Esophagus squamous epithelium (tissue), 5 donors: Measurements from ENCODE around the gene NAB1. TPM values are rescaled to one million over a fixed set of nuclear protein-coding genes. Genes with fewer than 3 reads are reported as not detected.

Experiments
- DNase-seq: peaks from one replicate; lab custom pipeline; 2025; lab: John Stamatoyannopoulos, UW
- H3K27ac ChIP-seq, 4 donors: fragments of 200-600 bp; sonication (generic); one replicate each; pipeline ENCODE4 v1.5.1; 2016 to 2019; ENCODE audit warnings: mild to moderate bottlenecking in 1 of 4
- H3K27me3 ChIP-seq, 4 donors: fragments of 200-600 bp; sonication (generic); 1 replicate in 3 of 4; 2 replicates in 1 of 4; pipeline versions ENCODE4 v1.5.1 to v1.6.0; 2017 to 2021; ENCODE audit warnings: antibody characterized with exemption in 1 of 4
- H3K36me3 ChIP-seq, 3 donors: fragments of 200-600 bp; sonication (generic); one replicate each; pipeline ENCODE4 v1.5.1; 2016 to 2019
- H3K4me1 ChIP-seq, 3 donors: fragments of 200-600 bp; sonication (generic); one replicate each; pipeline ENCODE4 v1.5.1; 2017 to 2019
- H3K4me3 ChIP-seq, 4 donors: fragments of 200-600 bp; sonication (generic); 1 replicate in 3 of 4; 2 replicates in 1 of 4; pipeline ENCODE4 v1.5.1; 2016 to 2019; ENCODE audit warnings: mild to moderate bottlenecking in 2 of 4, moderate library complexity in 1 of 4
- H3K9me3 ChIP-seq, 3 donors: fragments of 200-600 bp; sonication (generic); one replicate each; pipeline ENCODE4 v1.5.1; 2016 to 2019
- CTCF ChIP-seq, 6 experiments: fragments of 450-650 bp in 4 of 6; fragments of 200-600 bp in 2 of 6; sonication (generic) in 2 of 6; IDR thresholded peaks; one replicate each; pipeline ENCODE4 v1.5.1; 2016 to 2019; ENCODE audit warnings: antibody characterized with exemption in 6 of 6, mild to moderate bottlenecking in 4 of 6, moderate library complexity in 4 of 6
- POLR2A ChIP-seq, 4 donors: fragments of 450-650 bp; IDR thresholded peaks; one replicate each; pipeline ENCODE4 v1.6.1; 2017; ENCODE audit warnings: antibody characterized with exemption in 4 of 4, mild to moderate bottlenecking in 4 of 4, moderate library complexity in 3 of 4
- WGBS, 2 donors: methylation state at CpG; one replicate each; pipeline ENCODE4 v1.1.5; 2018; 5-methylcytosine and 5-hydroxymethylcytosine counted together
- intact Hi-C: fragments of 100-400 bp; cut with DNase I; formaldehyde crosslinking; loops from one replicate; pipeline ENCODE4 v1.15.0; 2022
- total RNA-seq, 4 donors: library from RNA; depleted of rRNA; stranded (reverse); fragments of >200 nt; gene quantifications; one replicate each; pipeline ENCODE4 v1.1.0, GENCODE V29; 2016
- donor health status: DM: yes; HTN: yes; CAD: no.

NAB1 gene
- total RNA-seq, 4 donors from 2014 or later: 36.7 to 69.8 (median 67.7) TPM

DNA sequence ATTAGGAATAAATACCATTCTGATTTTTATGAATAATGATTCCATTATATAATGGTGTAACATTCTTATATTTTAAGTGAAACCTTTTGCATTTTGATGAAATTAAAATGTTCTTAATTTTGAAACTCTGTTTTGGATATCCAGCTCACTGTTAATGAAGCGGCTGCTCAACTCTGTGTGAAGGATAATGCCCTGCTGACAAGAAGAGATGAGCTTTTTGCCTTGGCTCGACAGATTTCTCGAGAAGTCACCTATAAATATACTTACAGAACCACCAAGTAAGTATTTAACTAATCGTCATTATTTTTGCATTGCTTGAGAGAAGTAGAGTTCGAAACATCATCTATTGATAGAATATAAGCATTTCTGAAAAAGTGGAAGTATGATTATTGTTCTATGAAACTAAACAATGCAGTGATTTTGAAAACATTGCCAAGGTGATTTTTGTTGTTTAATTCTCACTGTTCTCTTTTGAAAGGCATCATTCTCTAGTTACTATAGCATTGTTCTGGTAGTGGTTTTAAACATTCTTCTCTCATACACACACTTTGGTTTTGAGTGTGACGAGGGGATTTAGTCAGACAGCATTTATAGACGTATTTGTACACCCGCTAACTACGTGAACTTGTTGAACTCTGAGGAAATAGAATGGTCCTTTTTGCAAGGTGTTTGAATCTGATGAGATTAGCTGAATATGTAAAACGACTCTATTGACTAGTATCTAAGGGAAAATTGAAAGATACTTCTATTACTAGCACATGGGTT is 21.5 kb downstream of the NAB1 start:
- H3K4me1 ChIP-seq: peaks cover 0 to 16% (median 0%) of the 10 kb centered on the region in 3 donors
- no peak overlapping the region for H3K4me3 ChIP-seq
- TF ChIP-seq POLR2A (IDR thresholded peaks at IDR 0.05) (no peak), CTCF (IDR thresholded peaks at IDR 0.05) (no peak)
- no peak overlapping the region for H3K27ac ChIP-seq
- no peaks in the 10 kb centered on the region for H3K9me3 ChIP-seq
- 76 to 79% methylated on average over 10 of the region's 10 CpGs for WGBS, 2 donors
- no peak for DNase-seq
- no peaks in the 10 kb centered on the region for H3K27me3 ChIP-seq
- H3K36me3 ChIP-seq: peaks cover 0 to 60% (median 15%) of the 10 kb centered on the region in 3 donors
- intact Hi-C loops: loop anchor here (10.0 kb wide), 1 partner anchor 296 kb away; no protein-coding TSS in a partner anchor

DNA sequence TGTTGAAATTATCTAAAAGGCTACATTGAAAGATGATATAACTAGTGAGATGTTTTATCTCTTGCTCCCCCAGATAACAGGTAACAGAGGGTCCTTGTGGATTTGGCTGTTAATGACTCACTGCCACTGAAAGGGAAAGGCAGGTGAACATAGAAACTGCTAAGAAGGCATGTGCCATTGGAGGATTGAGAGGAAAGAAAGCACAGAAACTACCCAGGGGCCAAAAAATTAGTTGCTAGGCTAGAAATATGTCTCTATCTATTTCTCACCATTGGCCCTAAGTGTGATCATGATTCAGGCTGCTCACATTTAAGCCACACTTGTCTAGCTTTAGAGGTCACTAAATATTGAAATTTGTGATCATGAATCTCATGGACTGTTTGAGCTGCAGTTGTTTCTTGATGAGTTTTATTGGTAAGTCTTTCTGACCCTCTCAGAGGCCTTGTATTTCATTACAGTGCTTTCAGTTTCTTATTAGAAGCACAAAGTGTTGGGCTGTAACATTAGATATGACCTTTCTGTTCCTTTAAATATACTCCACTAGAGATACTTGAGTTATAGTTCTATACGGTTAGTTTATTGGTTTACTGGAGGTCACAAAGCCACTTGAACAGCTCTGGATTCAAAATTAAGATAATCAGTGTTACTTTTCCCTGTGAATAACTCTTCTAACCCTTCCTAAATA is 26.2 kb downstream of the NAB1 start:
- intact Hi-C loops: loop anchor here (10.0 kb wide), 1 partner anchor 300 kb away; no protein-coding TSS in a partner anchor
- Histone ChIP-seq H3K4me3 (no peak overlapping the region), H3K27ac (peak overlapping the region in 1 of 4 donors; percentile 10), H3K27me3 (no peaks in the 10 kb centered on the region), H3K4me1 (peaks cover 4 to 10% (median 7%) of the 10 kb centered on the region in 3 donors), H3K36me3 (peaks cover 0 to 89% (median 15%) of the 10 kb centered on the region in 3 donors), H3K9me3 (no peaks in the 10 kb centered on the region)
- 42 to 63% methylated on average over 1 of the region's 1 CpG for WGBS, 2 donors
- DNase-seq: no peak
- no peak for TF ChIP-seq CTCF (IDR thresholded peaks at IDR 0.05)
- TF ChIP-seq POLR2A (IDR thresholded peaks at IDR 0.05): no peak

GRCh38 chr2:190677255-190677654 is 28.4 kb downstream of the NAB1 start:
- DNase-seq: no peak
- H3K4me1 ChIP-seq: peaks cover 4 to 15% (median 7%) of the 10 kb centered on the region in 3 donors
- WGBS, 2 donors: 75 to 86% methylated on average over 4 of the region's 4 CpGs
- intact Hi-C loops: loop anchor here (10.0 kb wide), 1 partner anchor 302 kb away; no protein-coding TSS in a partner anchor
- peaks cover 0 to 68% (median 7%) of the 10 kb centered on the region in 3 donors for H3K36me3 ChIP-seq
- TF ChIP-seq CTCF (IDR thresholded peaks at IDR 0.05) (no peak), POLR2A (IDR thresholded peaks at IDR 0.05) (no peak)
- no peak overlapping the region for H3K4me3 ChIP-seq
- H3K9me3 ChIP-seq: no peaks in the 10 kb centered on the region
- H3K27ac ChIP-seq: no peak overlapping the region
- no peaks in the 10 kb centered on the region for H3K27me3 ChIP-seq

- no peaks in the 10 kb centered on the region for H3K27me3 ChIP-seq
- H3K4me1 ChIP-seq: peaks cover 4 to 15% (median 7%) of the 10 kb centered on the region in 3 donors
- no peak for DNase-seq
- peaks cover 0 to 61% (median 2%) of the 10 kb centered on the region in 3 donors for H3K36me3 ChIP-seq
- H3K9me3 ChIP-seq: no peaks in the 10 kb centered on the region
- no peak overlapping the region for H3K27ac ChIP-seq
- intact Hi-C loops: loop anchor here (10.0 kb wide), 1 partner anchor 304 kb away; no protein-coding TSS in a partner anchor
- no peak overlapping the region for H3K4me3 ChIP-seq
- TF ChIP-seq POLR2A (IDR thresholded peaks at IDR 0.05) (no peak), CTCF (IDR thresholded peaks at IDR 0.05) (no peak)
- WGBS, 2 donors: 44 to 69% methylated on average over 6 of the region's 6 CpGs
These were observed 29.7 kb downstream of the NAB1 start for GRCh38 chr2:190678444-190679162.
